Effector memory CD4-positive, alpha-beta T cell (primary cell): Measurements from ENCODE around the gene KLKB1.
A peak's percentile ranks its signal among the peaks of the same experiment; 100 is the strongest.

Experiments
- DNase-seq, 3 donors: peaks; one replicate each; pipeline ENCODE4 v3.0.0-alpha.2; 2020
- H3K27ac ChIP-seq: 2 replicates; pipeline ENCODE4 v1.7.0; 2013; ENCODE audit warnings: mild to moderate bottlenecking, low read length, moderate library complexity; ENCODE audit not compliant: insufficient read depth, poor library complexity, severe bottlenecking
- H3K27me3 ChIP-seq: replicated peaks from 2 replicates; pipeline ENCODE4 v1.7.0; 2013; ENCODE audit warnings: mild to moderate bottlenecking, low read length; ENCODE audit not compliant: insufficient read depth, control insufficient read depth, poor library complexity, severe bottlenecking
- H3K36me3 ChIP-seq: 2 replicates; pipeline ENCODE4 v1.7.0; 2013; ENCODE audit warnings: mild to moderate bottlenecking, low read length, moderate library complexity; ENCODE audit not compliant: control insufficient read depth, insufficient read depth
- H3K4me1 ChIP-seq: 2 replicates; pipeline ENCODE4 v1.7.0; 2013; ENCODE audit warnings: low read length, mild to moderate bottlenecking; ENCODE audit not compliant: control insufficient read depth, insufficient read depth, poor library complexity, severe bottlenecking
- H3K4me3 ChIP-seq: 2 replicates; pipeline ENCODE4 v1.7.0; 2013; ENCODE audit warnings: low read length, low read depth, mild to moderate bottlenecking; ENCODE audit not compliant: insufficient read depth, poor library complexity, severe bottlenecking
- H3K9me3 ChIP-seq: 2 replicates; pipeline ENCODE4 v1.7.0; 2013; ENCODE audit warnings: mild to moderate bottlenecking, low read length, moderate library complexity; ENCODE audit not compliant: control insufficient read depth

KLKB1 gene

GRCh38 chr4:186201010-186201409 lies 26.3 kb upstream of the KLKB1 start:
- Histone ChIP-seq H3K27ac (no peak overlapping the region), H3K4me3 (no peak overlapping the region), H3K36me3 (peaks cover 4% of the 10 kb centered on the region), H3K9me3 (no peaks in the 10 kb centered on the region), H3K27me3 (no peaks in the 10 kb centered on the region), H3K4me1 (no peaks in the 10 kb centered on the region)
- DNase-seq: no peak

- no peaks in the 10 kb centered on the region for H3K9me3 ChIP-seq
- no peaks in the 10 kb centered on the region for H3K4me1 ChIP-seq
- no peak overlapping the region for H3K4me3 ChIP-seq
- no peaks in the 10 kb centered on the region for H3K27me3 ChIP-seq
- H3K36me3 ChIP-seq: peaks cover 4% of the 10 kb centered on the region
- DNase-seq: peak; percentile 14 to 47 (median 38)
- peak overlapping the region; percentile 34 for H3K27ac ChIP-seq
Observed at GRCh38 chr4:186201535-186202230, 25.6 kb upstream of the KLKB1 start.

GRCh38 chr4:186202490-186203140 lies 24.7 kb upstream of the KLKB1 start:
- DNase-seq: no peak
- H3K9me3 ChIP-seq: no peaks in the 10 kb centered on the region
- peak overlapping the region; percentile 15 for H3K27ac ChIP-seq
- no peaks in the 10 kb centered on the region for H3K27me3 ChIP-seq
- no peaks in the 10 kb centered on the region for H3K4me1 ChIP-seq
- no peak overlapping the region for H3K4me3 ChIP-seq
- H3K36me3 ChIP-seq: no peaks in the 10 kb centered on the region

- Histone ChIP-seq H3K4me1 (no peaks in the 10 kb centered on the region), H3K4me3 (no peak overlapping the region), H3K27me3 (no peaks in the 10 kb centered on the region), H3K9me3 (no peaks in the 10 kb centered on the region), H3K36me3 (no peaks in the 10 kb centered on the region), H3K27ac (peak overlapping the region; percentile 37)
- DNase-seq: no peak
Observed at GRCh38 chr4:186203406-186203805, 23.9 kb upstream of the KLKB1 start.

- Histone ChIP-seq H3K27ac (peak overlapping the region; percentile 50), H3K9me3 (peaks cover 1% of the 10 kb centered on the region), H3K4me1 (no peaks in the 10 kb centered on the region), H3K27me3 (no peaks in the 10 kb centered on the region), H3K4me3 (no peak overlapping the region), H3K36me3 (peaks cover 5% of the 10 kb centered on the region)
- DNase-seq: peak in 2 of 3 donors; percentile 60 to 65
Observed at GRCh38 chr4:186204103-186204559, 23.2 kb upstream of the KLKB1 start.

GRCh38 chr4:186204686-186205085 lies 22.6 kb upstream of the KLKB1 start:
- Histone ChIP-seq H3K36me3 (peaks cover 10% of the 10 kb centered on the region), H3K4me1 (no peaks in the 10 kb centered on the region), H3K9me3 (peaks cover 5% of the 10 kb centered on the region), H3K27ac (peak overlapping the region; percentile 50), H3K27me3 (no peaks in the 10 kb centered on the region), H3K4me3 (no peak overlapping the region)
- DNase-seq: no peak

- Histone ChIP-seq H3K4me1 (no peaks in the 10 kb centered on the region), H3K36me3 (peaks cover 15% of the 10 kb centered on the region), H3K27ac (peak overlapping the region; percentile 50), H3K4me3 (no peak overlapping the region), H3K27me3 (no peaks in the 10 kb centered on the region), H3K9me3 (peaks cover 5% of the 10 kb centered on the region)
- no peak for DNase-seq
Observed at GRCh38 chr4:186205156-186205555, 22.2 kb upstream of the KLKB1 start.

GRCh38 chr4:186216465-186217024 lies 10.8 kb upstream of the KLKB1 start:
- Histone ChIP-seq H3K9me3 (no peaks in the 10 kb centered on the region), H3K27ac (no peak overlapping the region), H3K36me3 (no peaks in the 10 kb centered on the region), H3K4me1 (no peaks in the 10 kb centered on the region), H3K4me3 (no peak overlapping the region), H3K27me3 (no peaks in the 10 kb centered on the region)
- DNase-seq: no peak

GRCh38 chr4:186217733-186218293 lies 9.5 kb upstream of the KLKB1 start:
- Histone ChIP-seq H3K27me3 (no peaks in the 10 kb centered on the region), H3K4me3 (no peak overlapping the region), H3K4me1 (no peaks in the 10 kb centered on the region), H3K36me3 (no peaks in the 10 kb centered on the region), H3K27ac (no peak overlapping the region), H3K9me3 (no peaks in the 10 kb centered on the region)
- no peak for DNase-seq

GRCh38 chr4:186221624-186222023 lies 5.7 kb upstream of the KLKB1 start:
- no peaks in the 10 kb centered on the region for H3K27me3 ChIP-seq
- H3K27ac ChIP-seq: no peak overlapping the region

More at GRCh38 chr4:186221624-186222023, 5.7 kb upstream of the KLKB1 start:
- Histone ChIP-seq H3K36me3 (no peaks in the 10 kb centered on the region), H3K4me1 (no peaks in the 10 kb centered on the region), H3K4me3 (no peak overlapping the region), H3K9me3 (no peaks in the 10 kb centered on the region)
- no peak for DNase-seq
